SK-N-MC (cell line): ENCODE results near the gene ANKRD2.

ENCODE experiments used
- DNase-seq: peaks from one replicate; pipeline ENCODE4 v3.0.0-alpha.2; 2011; ENCODE audit warnings: low read depth, low spot score
- H3K27ac ChIP-seq: fragments of 200-600 bp; sonication (generic); 2 replicates; pipeline ENCODE4 v1.5.1; 2016; ENCODE audit warnings: mixed run types
- H3K36me3 ChIP-seq: fragments of 200-600 bp; sonication (generic); 2 replicates; pipeline ENCODE4 v1.6.1; 2017; ENCODE audit warnings: antibody characterized with exemption, low read length, mixed read lengths; ENCODE audit not compliant: insufficient read depth
- H3K4me3 ChIP-seq: fragments of 200-600 bp; sonication (generic); 2 replicates; pipeline ENCODE4 v1.5.1; 2016
- H3K9ac ChIP-seq: fragments of 200-600 bp; sonication (generic); 2 replicates; pipeline ENCODE4 v1.8.0; 2017; ENCODE audit warnings: mixed run types, mixed read lengths; ENCODE audit not compliant: insufficient read length
- H3K9me3 ChIP-seq: fragments of 200-600 bp; sonication (generic); 2 replicates; pipeline ENCODE4 v1.6.1; 2017; ENCODE audit warnings: low read depth, mild to moderate bottlenecking, antibody characterized with exemption, low read length, moderate library complexity, mixed read lengths
- EZH2 ChIP-seq: fragments of 200-600 bp; sonication (generic); IDR thresholded peaks from one replicate; pipeline ENCODE4 v1.6.1; 2017; ENCODE audit warnings: antibody characterized with exemption
- FOXP2 ChIP-seq: optimal IDR thresholded peaks from 2 replicates; pipeline ENCODE3; 2011; ENCODE audit warnings: mild to moderate bottlenecking, moderate library complexity; ENCODE audit not compliant: insufficient read depth; ENCODE audit errors: extremely low read length, control extremely low read depth
- POLR2AphosphoS5 ChIP-seq: IDR thresholded peaks from 2 replicates; pipeline ENCODE4 v1.6.1; 2012; ENCODE audit warnings: mild to moderate bottlenecking, low read depth, low read length, borderline replicate concordance

ANKRD2 gene

DNA sequence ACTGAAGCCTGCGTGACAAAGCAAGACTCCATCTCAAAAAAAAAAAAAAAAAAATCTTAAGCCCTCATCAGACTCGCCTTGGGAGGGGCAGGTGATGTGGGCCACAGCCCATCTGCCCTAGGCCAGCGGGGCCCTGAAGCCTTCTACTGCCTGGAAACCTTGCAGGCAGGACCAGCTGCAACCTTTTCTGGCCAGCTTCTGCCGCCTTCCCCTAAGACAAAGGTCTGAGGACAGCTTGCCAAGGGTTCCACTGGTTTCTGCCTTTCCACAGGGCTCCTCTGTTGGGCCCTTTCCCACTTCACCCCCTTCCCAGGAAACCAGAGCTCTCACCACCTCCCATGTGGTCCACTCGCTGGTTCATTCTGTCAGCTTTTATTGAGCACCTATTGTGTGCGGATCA lies 38.7 kb upstream of the ANKRD2 start:
- DNase-seq: no peak
- TF ChIP-seq EZH2 (no peak), FOXP2 (no peak), POLR2AphosphoS5 (no peak)
- Histone ChIP-seq H3K27ac (no peak overlapping the region), H3K36me3 (no peaks in the 10 kb centered on the region), H3K4me3 (no peak overlapping the region), H3K9ac (no peak overlapping the region), H3K9me3 (no peaks in the 10 kb centered on the region)

DNA sequence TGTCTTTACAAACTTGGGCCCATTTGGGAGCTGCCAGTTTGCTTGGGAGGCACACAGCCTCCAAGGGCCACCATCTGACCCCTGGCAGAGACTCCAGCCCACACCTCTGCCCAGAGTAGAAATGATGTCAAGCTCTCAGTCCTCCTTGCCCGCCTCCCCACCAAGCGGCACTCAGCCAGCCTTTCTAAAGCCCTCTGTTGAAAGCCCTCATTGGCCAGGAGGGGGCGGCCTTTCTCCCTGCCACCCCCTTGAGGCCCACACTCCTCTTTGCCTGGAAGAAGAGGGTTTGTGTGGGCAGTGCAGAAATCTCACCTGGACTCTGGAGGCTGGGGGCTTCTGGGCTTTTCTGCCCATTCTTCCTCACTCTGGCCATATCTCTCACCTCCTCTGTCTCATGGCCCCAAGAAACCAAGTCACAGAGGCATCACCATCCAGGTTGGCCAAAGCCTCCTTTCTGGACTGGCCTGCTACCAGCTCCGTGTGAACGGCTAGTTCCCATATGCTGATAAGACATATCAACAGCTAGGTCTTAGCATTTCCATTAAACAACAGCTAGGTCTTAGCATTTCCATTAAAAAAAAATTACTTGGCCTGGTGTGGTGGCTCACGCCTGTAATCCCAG lies 37.7 kb upstream of the ANKRD2 start:
- no peak for DNase-seq
- Histone ChIP-seq H3K27ac (no peak overlapping the region), H3K9ac (no peak overlapping the region), H3K36me3 (no peaks in the 10 kb centered on the region), H3K9me3 (no peaks in the 10 kb centered on the region), H3K4me3 (no peak overlapping the region)
- TF ChIP-seq POLR2AphosphoS5 (no peak), FOXP2 (no peak), EZH2 (no peak)

DNA sequence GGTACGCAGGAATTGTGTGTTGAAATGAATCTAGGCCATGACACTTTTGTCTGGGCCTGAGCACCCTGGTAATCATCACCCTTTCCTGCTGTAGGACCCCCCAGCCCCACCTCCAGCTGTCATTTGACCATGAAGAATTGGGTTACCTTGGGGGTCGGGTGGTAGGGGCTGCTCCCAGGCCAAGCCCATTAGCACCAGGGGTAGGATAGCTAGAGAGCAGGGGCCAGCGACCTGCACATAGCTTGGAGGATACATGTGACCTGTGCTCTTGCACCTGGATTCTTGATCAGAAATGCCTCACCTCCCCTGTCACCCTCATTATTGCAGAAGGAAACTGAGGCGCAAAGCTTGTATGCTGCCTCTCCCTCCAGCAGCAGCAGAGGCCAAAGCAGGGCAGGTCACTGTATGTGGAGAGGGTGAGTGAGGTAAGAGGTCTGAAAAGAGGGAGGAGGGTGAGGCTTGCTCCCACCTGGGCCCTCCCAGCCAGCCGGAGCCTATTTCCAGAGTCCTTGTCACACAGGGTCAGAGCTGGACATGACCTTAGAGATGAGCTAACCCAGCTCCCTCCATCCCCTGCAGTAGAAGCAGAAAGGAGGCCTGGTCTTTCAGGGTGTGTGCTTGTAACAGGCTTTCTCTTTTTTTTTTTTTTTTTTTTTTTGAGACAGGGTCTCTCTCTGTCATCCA lies 35.3 kb upstream of the ANKRD2 start:
- Histone ChIP-seq H3K4me3 (no peak overlapping the region), H3K9me3 (no peaks in the 10 kb centered on the region), H3K36me3 (no peaks in the 10 kb centered on the region), H3K27ac (no peak overlapping the region), H3K9ac (no peak overlapping the region)
- TF ChIP-seq FOXP2 (no peak), EZH2 (no peak), POLR2AphosphoS5 (no peak)
- no peak for DNase-seq

DNA sequence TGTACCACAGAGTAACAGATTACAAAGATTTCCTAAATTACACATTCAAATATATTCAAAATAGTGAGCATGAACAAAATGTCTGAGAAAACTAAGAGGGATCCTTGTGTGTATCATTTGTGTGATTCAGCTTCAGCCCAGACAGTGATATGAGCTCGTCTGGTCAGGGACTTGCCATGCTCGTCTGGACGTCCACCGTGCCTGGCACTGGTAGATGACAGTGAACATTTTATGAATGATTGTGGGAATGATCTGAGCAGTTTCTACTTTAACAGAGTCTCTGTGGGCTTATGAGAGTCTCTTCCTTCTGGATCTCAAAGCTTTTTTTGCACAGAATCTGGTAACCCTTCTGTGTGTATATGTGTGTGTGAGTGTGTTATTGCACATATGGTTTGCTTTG lies 34.2 kb upstream of the ANKRD2 start:
- Histone ChIP-seq H3K36me3 (no peaks in the 10 kb centered on the region), H3K9me3 (no peaks in the 10 kb centered on the region), H3K9ac (no peak overlapping the region), H3K4me3 (no peak overlapping the region), H3K27ac (no peak overlapping the region)
- TF ChIP-seq POLR2AphosphoS5: no peak
- TF ChIP-seq FOXP2: no peak
- no peak for TF ChIP-seq EZH2
- no peak for DNase-seq

DNA sequence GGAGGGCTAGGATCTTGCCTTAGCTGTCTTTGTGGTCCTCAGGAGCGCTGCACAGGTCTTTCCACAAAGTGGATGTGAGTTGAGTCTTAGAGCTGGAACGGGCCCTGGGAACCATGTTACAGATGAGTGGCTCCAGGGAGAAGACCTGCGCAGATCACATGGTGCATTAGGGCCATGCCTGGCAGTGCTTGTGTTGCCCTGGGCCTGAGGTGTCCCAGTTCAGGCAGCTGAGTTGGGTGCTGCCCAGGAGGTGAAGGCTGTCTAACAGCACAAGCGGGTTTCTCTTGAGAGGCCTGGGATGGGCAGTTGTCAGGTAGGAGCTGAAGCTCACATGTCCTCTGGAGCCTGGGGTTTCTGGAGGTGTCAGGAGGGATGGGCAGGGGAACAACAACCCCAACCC lies 33.7 kb upstream of the ANKRD2 start:
- H3K9ac ChIP-seq: no peak overlapping the region
- H3K36me3 ChIP-seq: no peaks in the 10 kb centered on the region
- no peak for DNase-seq
- H3K27ac ChIP-seq: no peak overlapping the region
- H3K4me3 ChIP-seq: no peak overlapping the region
- TF ChIP-seq FOXP2 (no peak), POLR2AphosphoS5 (no peak), EZH2 (no peak)
- H3K9me3 ChIP-seq: no peaks in the 10 kb centered on the region

DNA sequence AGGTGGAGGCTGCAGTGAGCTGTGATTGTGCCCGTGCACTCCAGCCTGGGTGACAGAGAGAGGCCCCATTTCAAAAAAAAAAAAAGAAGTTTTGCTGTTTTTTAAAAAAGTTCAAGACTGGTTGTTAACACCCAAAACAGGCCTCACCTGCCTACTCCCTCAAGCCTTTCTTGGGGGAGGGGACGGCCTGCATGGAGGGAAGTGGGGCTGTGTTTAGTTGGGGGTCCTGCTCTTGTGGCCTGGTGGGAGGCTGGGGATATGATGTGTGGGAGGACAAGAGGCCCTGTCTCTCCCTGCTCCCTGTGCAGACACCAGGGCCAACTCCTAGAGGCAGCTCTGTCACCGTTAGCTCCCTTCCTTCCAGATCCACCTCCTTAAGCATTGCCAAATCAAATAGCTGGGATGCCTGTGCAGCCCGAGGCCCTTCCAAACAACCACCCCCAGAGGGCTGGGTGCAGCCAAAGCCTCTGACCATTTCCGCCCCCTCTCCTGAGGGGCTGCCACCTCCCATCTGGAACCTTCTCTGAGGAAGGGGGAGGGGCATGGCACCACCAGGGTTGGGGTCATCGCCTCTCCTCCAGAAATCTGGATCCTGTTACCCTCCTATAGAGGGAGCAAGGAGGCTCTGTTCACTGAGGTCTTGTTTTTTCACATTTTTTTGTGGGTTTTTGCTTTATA lies 32.9 kb upstream of the ANKRD2 start:
- no peak for DNase-seq
- H3K4me3 ChIP-seq: no peak overlapping the region
- TF ChIP-seq EZH2 (no peak), FOXP2 (no peak), POLR2AphosphoS5 (no peak)
- no peak overlapping the region for H3K27ac ChIP-seq
- H3K36me3 ChIP-seq: no peaks in the 10 kb centered on the region
- H3K9me3 ChIP-seq: no peaks in the 10 kb centered on the region
- no peak overlapping the region for H3K9ac ChIP-seq

DNA sequence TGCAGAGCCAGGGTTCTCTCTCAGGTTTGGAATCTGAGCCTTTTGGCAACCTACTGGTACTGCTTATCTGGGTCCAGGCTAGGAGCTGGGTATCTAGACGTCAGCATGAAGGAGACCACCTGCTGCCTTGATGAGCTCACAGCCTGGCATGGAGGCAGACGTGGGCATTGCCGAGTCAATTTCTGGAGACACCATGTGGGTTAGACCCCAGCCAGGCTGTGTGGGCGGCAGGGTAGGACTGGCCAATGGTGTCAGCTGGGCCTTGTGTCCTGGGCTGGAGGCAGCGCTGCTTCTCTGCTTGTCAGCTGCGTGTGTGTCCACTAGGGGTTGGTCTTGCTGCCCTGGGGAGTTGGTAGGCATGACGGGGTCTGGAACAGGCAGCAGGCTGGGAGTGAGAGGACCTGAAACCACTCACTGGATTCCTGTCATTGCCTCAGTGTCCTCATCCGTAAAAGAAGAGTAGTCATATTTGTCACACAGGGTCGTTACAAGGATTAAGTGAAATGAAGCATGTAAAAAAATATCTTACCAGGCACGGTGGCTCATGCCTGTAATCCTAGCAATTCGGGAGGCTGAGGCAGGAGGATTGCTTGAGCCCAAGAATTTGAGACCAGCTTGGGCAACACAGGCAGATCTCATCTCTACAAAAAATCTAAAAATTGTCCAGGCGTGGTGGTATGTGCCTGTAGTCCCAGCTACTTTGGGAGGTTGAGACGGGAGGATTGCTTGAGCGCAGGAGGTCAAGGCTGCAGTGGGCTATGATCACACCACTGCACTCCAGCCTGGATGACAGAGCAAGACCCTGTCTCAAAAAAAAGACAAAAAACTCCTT lies 31.7 kb upstream of the ANKRD2 start:
- H3K9me3 ChIP-seq: no peaks in the 10 kb centered on the region
- no peak overlapping the region for H3K9ac ChIP-seq
- TF ChIP-seq EZH2 (no peak), POLR2AphosphoS5 (no peak), FOXP2 (no peak)
- no peak overlapping the region for H3K27ac ChIP-seq
- no peaks in the 10 kb centered on the region for H3K36me3 ChIP-seq
- no peak for DNase-seq
- H3K4me3 ChIP-seq: no peak overlapping the region
